ENCODE results near the gene TET3.

Gene TET3

GRCh38 chr2:74009577-74009976 lies 24.9 kb downstream of the TET3 start:
- TF ChIP-seq, protein P1, sequence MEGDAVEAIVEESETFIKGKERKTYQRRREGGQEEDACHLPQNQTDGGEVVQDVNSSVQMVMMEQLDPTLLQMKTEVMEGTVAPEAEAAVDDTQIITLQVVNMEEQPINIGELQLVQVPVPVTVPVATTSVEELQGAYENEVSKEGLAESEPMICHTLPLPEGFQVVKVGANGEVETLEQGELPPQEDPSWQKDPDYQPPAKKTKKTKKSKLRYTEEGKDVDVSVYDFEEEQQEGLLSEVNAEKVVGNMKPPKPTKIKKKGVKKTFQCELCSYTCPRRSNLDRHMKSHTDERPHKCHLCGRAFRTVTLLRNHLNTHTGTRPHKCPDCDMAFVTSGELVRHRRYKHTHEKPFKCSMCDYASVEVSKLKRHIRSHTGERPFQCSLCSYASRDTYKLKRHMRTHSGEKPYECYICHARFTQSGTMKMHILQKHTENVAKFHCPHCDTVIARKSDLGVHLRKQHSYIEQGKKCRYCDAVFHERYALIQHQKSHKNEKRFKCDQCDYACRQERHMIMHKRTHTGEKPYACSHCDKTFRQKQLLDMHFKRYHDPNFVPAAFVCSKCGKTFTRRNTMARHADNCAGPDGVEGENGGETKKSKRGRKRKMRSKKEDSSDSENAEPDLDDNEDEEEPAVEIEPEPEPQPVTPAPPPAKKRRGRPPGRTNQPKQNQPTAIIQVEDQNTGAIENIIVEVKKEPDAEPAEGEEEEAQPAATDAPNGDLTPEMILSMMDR (IDR thresholded peaks at IDR 0.05): no peak
- Histone ChIP-seq H3K4me2 (ENCODE audit: low read length) (peak overlapping the region; percentile 2), H3K9me3 (ENCODE audit: control insufficient read depth, low read length) (no peaks in the 10 kb centered on the region), H3K79me2 (peaks cover 42% of the 10 kb centered on the region), H2AFZ (no peak overlapping the region), H3K36me3 (ENCODE audit: control insufficient read depth, insufficient read depth, low read length) (no peaks in the 10 kb centered on the region), H3K9ac (no peak overlapping the region), H3K27me3 (ENCODE audit: control insufficient read depth, insufficient read depth, low read length) (no peaks in the 10 kb centered on the region), H3K4me1 (peaks cover 10% of the 10 kb centered on the region), H3K27ac (no peak overlapping the region), H3K4me3 (ENCODE audit: low read depth, low read length) (no peak overlapping the region)

DNA sequence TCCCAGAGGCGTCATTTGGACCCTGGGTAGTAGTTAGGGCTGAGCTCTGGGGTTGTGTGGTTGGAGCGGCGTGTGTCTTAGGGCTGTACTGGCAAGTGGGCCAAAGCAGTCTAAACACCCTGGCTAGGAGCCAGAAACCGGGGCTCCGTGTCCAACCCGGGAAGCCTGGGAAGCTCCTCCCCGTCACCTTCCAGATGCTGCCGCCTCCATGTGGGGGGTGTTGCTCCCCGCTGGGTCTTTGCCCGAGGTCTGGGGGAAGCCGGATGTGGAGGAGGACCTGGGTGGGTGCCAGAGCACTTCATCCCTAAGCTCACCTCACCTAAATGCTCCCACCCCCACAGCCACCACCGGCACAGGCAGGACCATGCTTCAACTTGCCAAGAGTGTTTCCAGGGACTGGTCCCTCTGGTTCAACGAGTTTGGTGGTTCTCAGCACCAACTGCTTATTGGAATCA lies 25.4 kb downstream of the TET3 start:
- H3K27ac ChIP-seq: no peak overlapping the region

DNA sequence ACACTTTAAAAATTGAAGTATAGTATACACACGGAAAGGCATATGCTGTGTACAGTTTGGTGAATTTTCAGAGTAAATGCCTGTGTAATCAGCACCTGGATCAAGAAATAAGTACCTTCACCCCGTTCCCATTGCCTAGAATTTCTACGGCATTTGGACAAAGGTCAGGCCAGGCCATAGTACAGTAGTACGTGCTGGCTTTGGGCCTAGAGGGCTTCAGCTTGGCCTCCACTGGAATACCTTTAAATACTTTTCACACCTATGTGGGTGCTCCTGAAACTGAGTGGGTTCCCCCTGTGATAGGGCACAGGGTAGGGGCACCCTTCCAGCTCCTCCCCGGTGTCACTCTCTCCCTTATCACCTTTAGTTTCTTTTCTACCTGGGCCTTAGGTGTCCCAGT lies 26.5 kb downstream of the TET3 start:
- Histone ChIP-seq H3K4me2 (ENCODE audit: low read length) (no peak overlapping the region), H3K4me1 (peaks cover 10% of the 10 kb centered on the region), H3K79me2 (peaks cover 25% of the 10 kb centered on the region), H3K9me3 (ENCODE audit: control insufficient read depth, low read length) (no peaks in the 10 kb centered on the region), H3K27me3 (ENCODE audit: control insufficient read depth, insufficient read depth, low read length) (no peaks in the 10 kb centered on the region), H3K9ac (no peak overlapping the region), H2AFZ (no peak overlapping the region), H3K36me3 (ENCODE audit: control insufficient read depth, insufficient read depth, low read length) (no peaks in the 10 kb centered on the region), H3K4me3 (ENCODE audit: low read depth, low read length) (no peak overlapping the region), H3K27ac (no peak overlapping the region)
- TF ChIP-seq, protein P1 (IDR thresholded peaks at IDR 0.05): no peak

More for the DNA sequence above, 25.4 kb downstream of the TET3 start:
- Histone ChIP-seq H3K4me3 (ENCODE audit: low read depth, low read length) (no peak overlapping the region), H3K4me2 (ENCODE audit: low read length) (peak overlapping the region; percentile 2), H3K9ac (no peak overlapping the region), H2AFZ (peak overlapping the region; percentile 59), H3K36me3 (ENCODE audit: control insufficient read depth, insufficient read depth, low read length) (no peaks in the 10 kb centered on the region), H3K4me1 (peaks cover 10% of the 10 kb centered on the region), H3K27me3 (ENCODE audit: control insufficient read depth, insufficient read depth, low read length) (no peaks in the 10 kb centered on the region), H3K79me2 (peaks cover 37% of the 10 kb centered on the region), H3K9me3 (ENCODE audit: control insufficient read depth, low read length) (no peaks in the 10 kb centered on the region)
- TF ChIP-seq, protein P1 (IDR thresholded peaks at IDR 0.05): no peak

DNA sequence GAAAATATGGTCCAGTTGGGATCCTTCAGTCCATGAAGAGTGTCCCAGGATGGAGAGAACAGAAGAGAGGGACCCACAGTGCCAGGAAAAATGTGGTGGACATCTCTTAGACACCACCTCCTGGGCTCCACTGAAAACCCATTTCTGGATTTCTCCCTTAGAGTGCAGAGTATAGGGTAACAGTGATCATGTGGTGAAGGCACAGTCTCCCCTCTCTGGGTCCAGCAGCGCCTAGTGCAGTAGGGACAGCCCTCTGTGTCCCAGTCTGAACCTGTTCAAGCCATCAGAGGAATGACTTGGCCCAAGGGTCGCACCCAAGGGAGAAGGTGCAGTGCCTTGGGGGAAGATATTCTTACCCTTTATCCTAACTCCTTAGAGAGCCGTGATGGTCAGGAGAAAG lies 30.1 kb downstream of the TET3 start:
- Histone ChIP-seq H2AFZ (no peak overlapping the region), H3K36me3 (ENCODE audit: control insufficient read depth, insufficient read depth, low read length) (no peaks in the 10 kb centered on the region), H3K4me3 (ENCODE audit: low read depth, low read length) (no peak overlapping the region), H3K27ac (no peak overlapping the region), H3K9ac (no peak overlapping the region), H3K4me2 (ENCODE audit: low read length) (no peak overlapping the region), H3K27me3 (ENCODE audit: control insufficient read depth, insufficient read depth, low read length) (no peaks in the 10 kb centered on the region), H3K9me3 (ENCODE audit: control insufficient read depth, low read length) (no peaks in the 10 kb centered on the region), H3K4me1 (peaks cover 6% of the 10 kb centered on the region), H3K79me2 (peaks cover 8% of the 10 kb centered on the region)
- TF ChIP-seq, protein P1 (IDR thresholded peaks at IDR 0.05): no peak

- peaks cover 5% of the 10 kb centered on the region for H3K79me2 ChIP-seq
- TF ChIP-seq, protein P1 (IDR thresholded peaks at IDR 0.05): no peak
- H3K9ac ChIP-seq: no peak overlapping the region
- no peaks in the 10 kb centered on the region for H3K27me3 ChIP-seq (ENCODE audit: control insufficient read depth, insufficient read depth, low read length)
- no peaks in the 10 kb centered on the region for H3K9me3 ChIP-seq (ENCODE audit: control insufficient read depth, low read length)
- H2AFZ ChIP-seq: no peak overlapping the region
- no peaks in the 10 kb centered on the region for H3K4me1 ChIP-seq
- no peak overlapping the region for H3K4me2 ChIP-seq (ENCODE audit: low read length)
- H3K36me3 ChIP-seq (ENCODE audit: control insufficient read depth, insufficient read depth, low read length): no peaks in the 10 kb centered on the region
- no peak overlapping the region for H3K4me3 ChIP-seq (ENCODE audit: low read depth, low read length)
- no peak overlapping the region for H3K27ac ChIP-seq
These were observed 32.5 kb downstream of the TET3 start for GRCh38 chr2:74017223-74017622.

Measured in parathyroid adenoma (tissue), 2 donors.